ENCODE measurements around the gene SFRP2.

SFRP2 gene

GRCh38 chr4:153784166-153784699 lies 4.7 kb downstream of the SFRP2 start:
- TF ChIP-seq, protein P1, sequence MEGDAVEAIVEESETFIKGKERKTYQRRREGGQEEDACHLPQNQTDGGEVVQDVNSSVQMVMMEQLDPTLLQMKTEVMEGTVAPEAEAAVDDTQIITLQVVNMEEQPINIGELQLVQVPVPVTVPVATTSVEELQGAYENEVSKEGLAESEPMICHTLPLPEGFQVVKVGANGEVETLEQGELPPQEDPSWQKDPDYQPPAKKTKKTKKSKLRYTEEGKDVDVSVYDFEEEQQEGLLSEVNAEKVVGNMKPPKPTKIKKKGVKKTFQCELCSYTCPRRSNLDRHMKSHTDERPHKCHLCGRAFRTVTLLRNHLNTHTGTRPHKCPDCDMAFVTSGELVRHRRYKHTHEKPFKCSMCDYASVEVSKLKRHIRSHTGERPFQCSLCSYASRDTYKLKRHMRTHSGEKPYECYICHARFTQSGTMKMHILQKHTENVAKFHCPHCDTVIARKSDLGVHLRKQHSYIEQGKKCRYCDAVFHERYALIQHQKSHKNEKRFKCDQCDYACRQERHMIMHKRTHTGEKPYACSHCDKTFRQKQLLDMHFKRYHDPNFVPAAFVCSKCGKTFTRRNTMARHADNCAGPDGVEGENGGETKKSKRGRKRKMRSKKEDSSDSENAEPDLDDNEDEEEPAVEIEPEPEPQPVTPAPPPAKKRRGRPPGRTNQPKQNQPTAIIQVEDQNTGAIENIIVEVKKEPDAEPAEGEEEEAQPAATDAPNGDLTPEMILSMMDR (IDR thresholded peaks at IDR 0.05; ENCODE audit: insufficient read depth, missing control alignments): no peak
- FAIRE-seq: no peak
- DNase-seq (ENCODE audit: insufficient read length, low spot score): no peak

- FAIRE-seq (no peak), DNase-seq (ENCODE audit: insufficient read length, low spot score) (no peak)
- TF ChIP-seq, protein P1 (IDR thresholded peaks at IDR 0.05; ENCODE audit: insufficient read depth, missing control alignments): no peak
Measured at GRCh38 chr4:153782581-153782980, 6.3 kb downstream of the SFRP2 start.

DNA sequence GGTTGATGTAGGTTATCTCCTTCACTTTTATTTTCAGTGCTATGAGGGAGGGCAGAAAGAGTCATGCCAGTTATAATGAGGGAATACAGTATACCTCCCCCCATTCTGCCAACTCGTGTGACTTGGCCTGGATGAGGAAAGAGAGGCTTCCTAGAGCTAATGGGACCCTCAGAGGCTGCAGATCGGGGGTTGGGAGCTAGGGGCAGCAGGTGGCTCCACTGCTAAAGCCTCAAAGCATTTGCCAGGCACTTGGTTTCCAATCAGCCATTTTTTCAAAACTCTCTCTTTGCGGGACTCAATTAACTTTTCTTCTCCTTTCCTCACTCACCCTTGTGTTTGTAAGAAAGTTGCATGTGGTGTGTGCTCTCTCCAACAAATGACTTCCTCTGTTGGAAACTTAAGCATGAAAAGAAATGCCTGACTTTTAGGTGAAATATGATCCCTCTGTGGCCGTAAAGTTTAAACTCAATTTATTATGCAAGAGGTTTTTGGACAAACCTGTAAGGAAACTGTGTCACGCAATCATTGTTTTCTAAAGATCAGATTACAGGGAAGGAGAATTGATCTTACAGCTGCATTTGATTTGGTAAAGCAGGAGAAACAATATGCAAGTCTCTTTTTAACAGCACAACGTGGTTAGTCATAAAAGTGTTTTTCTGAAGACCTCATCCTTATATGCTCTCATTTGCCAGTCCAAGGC lies 7.0 kb downstream of the SFRP2 start:
- DNase-seq (ENCODE audit: insufficient read length, low spot score) (no peak), FAIRE-seq (no peak)
- TF ChIP-seq, protein P1 (IDR thresholded peaks at IDR 0.05; ENCODE audit: insufficient read depth, missing control alignments): no peak

DNA sequence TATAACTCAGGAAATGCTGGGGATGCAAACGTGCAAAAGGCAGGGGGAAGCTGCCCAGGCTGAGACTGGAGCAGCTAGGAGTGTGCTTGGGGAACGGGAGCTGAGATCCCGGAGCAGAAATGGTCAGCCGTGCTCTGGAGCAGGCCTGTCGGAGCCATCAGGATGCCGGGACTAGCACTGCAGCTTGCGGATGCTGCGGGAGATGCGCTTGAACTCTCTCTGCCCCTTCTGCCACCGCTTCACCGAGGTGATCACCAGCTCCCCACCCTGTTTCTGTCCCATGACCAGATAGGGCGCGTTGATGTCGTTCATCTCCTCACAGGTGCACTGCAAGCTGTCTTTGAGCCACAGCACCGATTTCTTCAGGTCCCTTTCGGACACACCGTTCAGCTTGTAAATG lies 7.6 kb downstream of the SFRP2 start:
- DNase-seq (ENCODE audit: insufficient read length, low spot score) (no peak), FAIRE-seq (no peak)
- TF ChIP-seq, protein P1 (IDR thresholded peaks at IDR 0.05; ENCODE audit: insufficient read depth, missing control alignments): no peak

GRCh38 chr4:153780876-153781275 lies 8.0 kb downstream of the SFRP2 start:
- no peak for FAIRE-seq
- DNase-seq (ENCODE audit: insufficient read length, low spot score): no peak
- TF ChIP-seq, protein P1 (IDR thresholded peaks at IDR 0.05; ENCODE audit: insufficient read depth, missing control alignments): no peak

- TF ChIP-seq, protein P1 (IDR thresholded peaks at IDR 0.05; ENCODE audit: insufficient read depth, missing control alignments): no peak
- FAIRE-seq (no peak), DNase-seq (ENCODE audit: insufficient read length, low spot score) (no peak)
Measured at GRCh38 chr4:153780221-153780620, 8.7 kb downstream of the SFRP2 start.

DNA sequence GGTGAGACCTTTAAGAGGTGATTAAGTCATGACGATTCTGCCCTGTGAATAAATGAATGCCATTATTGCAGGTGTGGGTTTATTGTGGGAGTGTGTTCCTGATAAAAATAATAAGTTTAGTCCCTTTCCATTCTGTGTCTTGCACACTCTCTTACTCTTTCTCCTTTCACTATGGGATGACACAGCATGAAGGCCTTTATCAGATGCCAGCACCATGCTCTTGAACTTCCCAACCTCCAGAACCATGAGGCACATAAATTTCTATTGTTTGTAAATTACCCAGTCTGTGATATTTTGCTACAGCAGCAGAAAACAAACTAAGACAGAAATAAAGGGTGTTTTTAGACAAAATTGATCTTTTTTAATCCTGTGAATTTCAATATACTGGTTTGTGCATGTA lies 10.5 kb downstream of the SFRP2 start:
- TF ChIP-seq, protein P1 (IDR thresholded peaks at IDR 0.05; ENCODE audit: insufficient read depth, missing control alignments): no peak
- FAIRE-seq (no peak), DNase-seq (ENCODE audit: insufficient read length, low spot score) (no peak)
